Mesenchymal stem cell (in vitro differentiated cells and primary cell): ENCODE results near the gene PTPRG.
A peak's percentile ranks its signal among the peaks of the same experiment; 100 is the strongest.

Experiments used
- DNase-seq: peaks from one replicate; pipeline ENCODE4 v3.0.0-alpha.2; 2013
- H2AFZ ChIP-seq: one replicate; pipeline ENCODE4 v1.6.1; 2013; ENCODE audit warnings: low read depth, mild to moderate bottlenecking, control low read depth, inconsistent platforms, low read length, moderate library complexity
- H2AK5ac ChIP-seq: 2 replicates; pipeline ENCODE4 v1.6.1; 2013; ENCODE audit warnings: low read length, moderate library complexity, mild to moderate bottlenecking, inconsistent platforms; ENCODE audit not compliant: severe bottlenecking
- H2BK120ac ChIP-seq: one replicate; pipeline ENCODE4 v1.6.1; 2013; ENCODE audit warnings: low read depth, mild to moderate bottlenecking, inconsistent platforms, low read length, moderate library complexity
- H2BK12ac ChIP-seq, 2 experiments: one replicate each; pipeline ENCODE4 v1.6.1; 2013; ENCODE audit warnings: inconsistent platforms in 2 of 2, low read length in 2 of 2, mild to moderate bottlenecking in 2 of 2, moderate library complexity in 2 of 2, control low read depth in 1 of 2
- H2BK15ac ChIP-seq: one replicate; pipeline ENCODE4 v1.6.1; 2013; ENCODE audit warnings: mild to moderate bottlenecking, low read depth, inconsistent platforms; ENCODE audit not compliant: poor library complexity, severe bottlenecking
- H2BK5ac ChIP-seq: 2 replicates; pipeline ENCODE4 v1.6.1; 2013; ENCODE audit warnings: low read depth, mild to moderate bottlenecking, low read length, control low read depth, inconsistent platforms; ENCODE audit not compliant: poor library complexity, severe bottlenecking
- H3K14ac ChIP-seq, 2 experiments: one replicate each; pipeline ENCODE4 v1.6.1; 2013; ENCODE audit warnings: inconsistent platforms in 2 of 2, low read length in 2 of 2, control low read depth in 1 of 2, mild to moderate bottlenecking in 1 of 2, moderate library complexity in 1 of 2
- H3K18ac ChIP-seq, 2 experiments: one replicate each; pipeline ENCODE4 v1.6.1; 2013; ENCODE audit warnings: inconsistent platforms in 2 of 2, low read length in 2 of 2, control low read depth in 1 of 2, low read depth in 1 of 2, mild to moderate bottlenecking in 1 of 2
- H3K23ac ChIP-seq, 2 experiments: one replicate each; pipeline ENCODE4 v1.6.1; 2013; ENCODE audit warnings: inconsistent platforms in 2 of 2, low read length in 2 of 2, mild to moderate bottlenecking in 2 of 2, moderate library complexity in 2 of 2, control low read depth in 1 of 2
- H3K27ac ChIP-seq: 2 replicates; pipeline ENCODE4 v1.5.1; 2013; ENCODE audit warnings: mild to moderate bottlenecking, moderate library complexity, low read length, control low read depth, inconsistent platforms; ENCODE audit not compliant: poor library complexity, severe bottlenecking
- H3K27me3 ChIP-seq, 2 experiments: 2 replicates each; pipeline versions ENCODE4 v1.6.1 to v1.7.0; 2013; ENCODE audit warnings: low read length in 2 of 2, mild to moderate bottlenecking in 2 of 2, moderate library complexity in 2 of 2, control low read depth in 1 of 2, inconsistent platforms in 1 of 2; ENCODE audit not compliant: control insufficient read depth in 1 of 2, insufficient read depth in 1 of 2
- H3K36me3 ChIP-seq, 2 experiments: 2 replicates each; pipeline versions ENCODE4 v1.6.1 to v1.7.0; 2013; ENCODE audit warnings: low read length in 2 of 2, control low read depth in 1 of 2, inconsistent platforms in 1 of 2, low read depth in 1 of 2, mild to moderate bottlenecking in 1 of 2; ENCODE audit not compliant: insufficient read depth in 2 of 2, control insufficient read depth in 1 of 2
- H3K4ac ChIP-seq, 2 experiments: one replicate each; pipeline ENCODE4 v1.6.1; 2013; ENCODE audit warnings: inconsistent platforms in 2 of 2, low read length in 2 of 2, mild to moderate bottlenecking in 2 of 2, moderate library complexity in 2 of 2, control low read depth in 1 of 2, low read depth in 1 of 2
- H3K4me1 ChIP-seq: 2 replicates; pipeline ENCODE4 v1.6.1; 2013; ENCODE audit warnings: low read depth, low read length, control low read depth; ENCODE audit not compliant: control insufficient read depth, insufficient read depth
- H3K4me2 ChIP-seq: 2 replicates; pipeline ENCODE4 v1.6.1; 2013; ENCODE audit warnings: low read length, mild to moderate bottlenecking, inconsistent platforms; ENCODE audit not compliant: poor library complexity, severe bottlenecking
- H3K4me3 ChIP-seq, 2 experiments: 2 replicates each; pipeline versions ENCODE4 v1.5.1 to v1.7.0; 2013; ENCODE audit warnings: low read length in 2 of 2, mild to moderate bottlenecking in 2 of 2, control low read depth in 1 of 2, low read depth in 1 of 2; ENCODE audit not compliant: insufficient read depth in 1 of 2
- H3K79me1 ChIP-seq: replicated peaks from 2 replicates; pipeline ENCODE4 v1.6.1; 2013; ENCODE audit warnings: mild to moderate bottlenecking, control low read depth, low read length, inconsistent platforms; ENCODE audit not compliant: poor library complexity, severe bottlenecking
- H3K9ac ChIP-seq: 2 replicates; pipeline ENCODE4 v1.7.0; 2013; ENCODE audit warnings: mild to moderate bottlenecking, low read length, moderate library complexity
- H3K9me3 ChIP-seq: 2 replicates; pipeline ENCODE4 v1.7.0; 2013; ENCODE audit warnings: mild to moderate bottlenecking, low read length; ENCODE audit not compliant: control insufficient read depth
- H4K8ac ChIP-seq: one replicate; pipeline ENCODE4 v1.6.1; 2013; ENCODE audit warnings: inconsistent platforms, mild to moderate bottlenecking, low read length, moderate library complexity
- H4K91ac ChIP-seq: one replicate; pipeline ENCODE4 v1.6.1; 2013; ENCODE audit warnings: mild to moderate bottlenecking, low read length, inconsistent platforms
- WGBS: methylation state at CpG from one replicate; pipeline ENCODE4 v1.1.7; 2013; ENCODE audit warnings: mixed read lengths; 5-methylcytosine and 5-hydroxymethylcytosine counted together

PTPRG gene

GRCh38 chr3:62312201-62312600 lies 750.8 kb downstream of the PTPRG start:
- Histone ChIP-seq H3K4me3 (no peak overlapping the region), H3K79me1 (no peaks in the 10 kb centered on the region), H4K91ac (no peak overlapping the region), H3K18ac (no peak overlapping the region), H3K4ac (no peak overlapping the region), H2BK15ac (no peak overlapping the region), H3K27ac (no peak overlapping the region), H2BK12ac (no peak overlapping the region), H3K36me3 (no peaks in the 10 kb centered on the region), H3K4me1 (no peaks in the 10 kb centered on the region), H3K4me2 (no peak overlapping the region), H4K8ac (no peak overlapping the region), H3K9ac (no peak overlapping the region), H2AK5ac (no peak overlapping the region), H2BK5ac (no peak overlapping the region), H3K14ac (no peak overlapping the region), H2AFZ (no peak overlapping the region), H3K23ac (no peak overlapping the region), H3K27me3 (no peaks in the 10 kb centered on the region), H3K9me3 (no peaks in the 10 kb centered on the region), H2BK120ac (no peak overlapping the region)
- WGBS, result no CpG with 5 or more reads among the region's 1 CpG
- no peak for DNase-seq

GRCh38 chr3:62316525-62316924 lies 755.2 kb downstream of the PTPRG start:
- no peak overlapping the region for H2BK5ac ChIP-seq
- H3K27ac ChIP-seq, result no peak overlapping the region
- no peak overlapping the region for H2AFZ ChIP-seq
- H3K79me1 ChIP-seq, result peaks cover 4% of the 10 kb centered on the region
- no peaks in the 10 kb centered on the region for H3K9me3 ChIP-seq
- H3K4ac ChIP-seq, result no peak overlapping the region
- H4K8ac ChIP-seq, result no peak overlapping the region
- no peak overlapping the region for H3K23ac ChIP-seq
- H3K4me1 ChIP-seq, result peaks cover 2% of the 10 kb centered on the region
- H3K4me2 ChIP-seq, result no peak overlapping the region
- H2BK12ac ChIP-seq, result no peak overlapping the region
- no peak overlapping the region for H4K91ac ChIP-seq
- H3K36me3 ChIP-seq, result no peaks in the 10 kb centered on the region
- no peak overlapping the region for H3K4me3 ChIP-seq
- no peak overlapping the region for H2BK120ac ChIP-seq
- H3K18ac ChIP-seq, result no peak overlapping the region
- no peaks in the 10 kb centered on the region for H3K27me3 ChIP-seq
- no CpG with 5 or more reads among the region's 1 CpG for WGBS
- no peak overlapping the region for H3K14ac ChIP-seq
- no peak overlapping the region for H3K9ac ChIP-seq
- H2AK5ac ChIP-seq, result no peak overlapping the region
- H2BK15ac ChIP-seq, result no peak overlapping the region
- DNase-seq, result no peak

GRCh38 chr3:62318365-62318751 lies 757.0 kb downstream of the PTPRG start:
- H2BK120ac ChIP-seq, result no peak overlapping the region
- peak overlapping the region; percentile 63 to 83 for H3K4me3 ChIP-seq
- no peak overlapping the region for H3K4ac ChIP-seq
- peaks cover 0 to 13% of the 10 kb centered on the region in 2 experiments for H3K36me3 ChIP-seq
- H2AK5ac ChIP-seq, result no peak overlapping the region
- no peak overlapping the region for H3K27ac ChIP-seq
- peak overlapping the region; percentile 88 for H3K4me2 ChIP-seq
- no peak overlapping the region for H3K18ac ChIP-seq
- WGBS, result 31% methylated on average over 12 of the region's 12 CpGs
- H3K9me3 ChIP-seq, result no peaks in the 10 kb centered on the region
- peaks cover 2% of the 10 kb centered on the region for H3K4me1 ChIP-seq
- H3K14ac ChIP-seq, result no peak overlapping the region
- no peak for DNase-seq
- H3K79me1 ChIP-seq, result peaks cover 4% of the 10 kb centered on the region
- H3K27me3 ChIP-seq, result no peaks in the 10 kb centered on the region
- no peak overlapping the region for H2BK15ac ChIP-seq
- H4K91ac ChIP-seq, result no peak overlapping the region
- H3K23ac ChIP-seq, result no peak overlapping the region
- H3K9ac ChIP-seq, result peak overlapping the region; percentile 83
- H4K8ac ChIP-seq, result no peak overlapping the region
- peak overlapping the region; percentile 75 for H2AFZ ChIP-seq
- no peak overlapping the region for H2BK5ac ChIP-seq
- H2BK12ac ChIP-seq, result no peak overlapping the region

- H3K27me3 ChIP-seq, result no peaks in the 10 kb centered on the region
- H2BK15ac ChIP-seq, result no peak overlapping the region
- H3K18ac ChIP-seq, result peak overlapping the region in 1 of 2 experiments; percentile 53
- H4K8ac ChIP-seq, result peak overlapping the region; percentile 27
- H3K4me3 ChIP-seq, result peak overlapping the region; percentile 63 to 83
- no peak overlapping the region for H3K23ac ChIP-seq
- peak overlapping the region; percentile 38 for H3K27ac ChIP-seq
- H2BK120ac ChIP-seq, result no peak overlapping the region
- peak; percentile 89 for DNase-seq
- H3K4me1 ChIP-seq, result peaks cover 2% of the 10 kb centered on the region
- H4K91ac ChIP-seq, result no peak overlapping the region
- peak overlapping the region; percentile 88 for H3K4me2 ChIP-seq
- H3K14ac ChIP-seq, result no peak overlapping the region
- WGBS, result 1% methylated on average over 58 of the region's 60 CpGs
- no peak overlapping the region for H3K4ac ChIP-seq
- H3K36me3 ChIP-seq, result peaks cover 0 to 14% of the 10 kb centered on the region in 2 experiments
- H2AFZ ChIP-seq, result peak overlapping the region; percentile 75
- H2BK5ac ChIP-seq, result no peak overlapping the region
- no peaks in the 10 kb centered on the region for H3K9me3 ChIP-seq
- H3K79me1 ChIP-seq, result peaks cover 4% of the 10 kb centered on the region
- peak overlapping the region; percentile 83 for H3K9ac ChIP-seq
- H2AK5ac ChIP-seq, result no peak overlapping the region
- no peak overlapping the region for H2BK12ac ChIP-seq
Measured at GRCh38 chr3:62318752-62319569, 757.6 kb downstream of the PTPRG start.
